GM19351 (cell line): ENCODE measurements around the gene CPTP.

Source experiments
- ATAC-seq: cut with Tn5 transposase; IDR thresholded peaks from one replicate; pipeline ENCODE4 v1.9.1; 2021; ENCODE audit warnings: mild to moderate bottlenecking, moderate library complexity; ENCODE audit not compliant: unreplicated experiment

Gene CPTP

GRCh38 chr1:1324524-1325287 lies at the start of gene CPTP, which contains the start of gene INTS11:
CPTP (plus strand) TSS chr1:1324802; CDS start chr1:1326911, 2,109 bp downstream.
INTS11 (minus strand) TSS chr1:1324660; CDS start chr1:1324608, 52 bp downstream.
- ATAC-seq = peak; percentile 81

- ATAC-seq = no peak
Measured at GRCh38 chr1:1274931-1275431, 49.6 kb upstream of the CPTP start.

- ATAC-seq = no peak
Measured at GRCh38 chr1:1275836-1276235, 48.8 kb upstream of the CPTP start.

- no peak for ATAC-seq
Measured at GRCh38 chr1:1278620-1279019, 46.0 kb upstream of the CPTP start.

- ATAC-seq = no peak
Measured at GRCh38 chr1:1279028-1279427, 45.6 kb upstream of the CPTP start.

- no peak for ATAC-seq
Measured at GRCh38 chr1:1280782-1281481, 43.7 kb upstream of the CPTP start.

- ATAC-seq = no peak
Measured at GRCh38 chr1:1281533-1282321, 42.9 kb upstream of the CPTP start.

- ATAC-seq = no peak
Measured at GRCh38 chr1:1282998-1283397, 41.6 kb upstream of the CPTP start.

GRCh38 chr1:1283821-1284220 lies 40.8 kb upstream of the CPTP start:
- no peak for ATAC-seq

GRCh38 chr1:1284221-1285101 lies 40.1 kb upstream of the CPTP start:
- ATAC-seq = no peak

GRCh38 chr1:1285102-1285571 lies 39.5 kb upstream of the CPTP start:
- no peak for ATAC-seq

- ATAC-seq = no peak
Measured at GRCh38 chr1:1285611-1286311, 38.8 kb upstream of the CPTP start.

- ATAC-seq = no peak
Measured at GRCh38 chr1:1286313-1287261, 38.0 kb upstream of the CPTP start.

- ATAC-seq = no peak
Measured at GRCh38 chr1:1287288-1288110, 37.1 kb upstream of the CPTP start.

- no peak for ATAC-seq
Measured at GRCh38 chr1:1290238-1290731, 34.3 kb upstream of the CPTP start.

GRCh38 chr1:1291023-1291528 lies 33.5 kb upstream of the CPTP start:
- no peak for ATAC-seq
